Measurements from ENCODE around the gene SLC35F3. TPM values are rescaled to one million over a fixed set of nuclear protein-coding genes. Genes with fewer than 3 reads are reported as not detected.

Gene SLC35F3
- polyA plus RNA-seq, 1 donor from 2014 or later: 13.9 TPM

DNA sequence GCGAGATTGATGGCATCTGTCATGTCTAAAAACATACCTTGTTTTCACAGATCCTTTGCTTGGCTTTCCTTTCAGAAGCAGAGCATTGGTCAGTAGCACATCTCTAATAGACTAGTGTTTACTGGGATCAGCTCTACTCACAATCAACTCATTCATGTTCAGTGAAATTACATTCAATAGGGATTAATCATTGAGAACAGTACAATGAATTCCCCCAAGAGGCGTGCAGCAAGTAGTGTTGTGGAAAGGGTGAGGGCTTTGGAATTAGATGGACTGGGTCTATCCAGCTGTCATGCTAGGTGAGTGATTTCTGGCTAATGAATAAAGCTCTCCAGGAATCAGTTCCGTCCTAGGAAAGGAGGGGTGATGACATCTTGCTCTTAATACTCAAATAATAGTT, 313.6 kb downstream of the SLC35F3 start:
- no peaks in the 10 kb centered on the region for H3K9me2 ChIP-seq (ENCODE audit: insufficient read depth, low read length)
- peaks cover 34% of the 10 kb centered on the region for H3K27me3 ChIP-seq (ENCODE audit: insufficient read depth, low read depth, low read length)
- no peak for TF ChIP-seq SMC3 (conservative IDR thresholded peaks at IDR 0.05; ENCODE audit: poor library complexity)
- TF ChIP-seq EP300 (conservative IDR thresholded peaks at IDR 0.05; ENCODE audit: poor library complexity, severe bottlenecking): no peak
- no peak for TF ChIP-seq RAD21 (conservative IDR thresholded peaks at IDR 0.05)
- TF ChIP-seq CTCF (IDR thresholded peaks at IDR 0.05; ENCODE audit: poor library complexity, severe bottlenecking): no peak
- no peak for TF ChIP-seq REST (IDR thresholded peaks at IDR 0.05; ENCODE audit: borderline replicate concordance)
- no peak for TF ChIP-seq MXI1 (conservative IDR thresholded peaks at IDR 0.05; ENCODE audit: poor library complexity, severe bottlenecking)
- no peak for TF ChIP-seq POLR2AphosphoS5 (IDR thresholded peaks at IDR 0.05)
- TF ChIP-seq EZH2 (IDR thresholded peaks at IDR 0.05; ENCODE audit: borderline replicate concordance, insufficient read depth, low read length, poor library complexity, severe bottlenecking): no peak
- TF ChIP-seq TAF1 (IDR thresholded peaks at IDR 0.05; ENCODE audit: low read depth): no peak
- H3K79me2 ChIP-seq (replicated peaks; ENCODE audit: insufficient read depth, low read length): no peaks in the 10 kb centered on the region
- no peaks in the 10 kb centered on the region for H4K20me1 ChIP-seq (ENCODE audit: insufficient read depth)
- H3F3A ChIP-seq (ENCODE audit: insufficient read depth, low read length, poor library complexity, severe bottlenecking): no peaks in the 10 kb centered on the region
- H3K4me2 ChIP-seq (ENCODE audit: low read length): no peak overlapping the region
- H3K27ac ChIP-seq (ENCODE audit: low read length): no peak overlapping the region
- H3K4me3 ChIP-seq (ENCODE audit: low read length): no peak overlapping the region
- no peaks in the 10 kb centered on the region for H3K9me3 ChIP-seq (ENCODE audit: low read length)
- H3K9ac ChIP-seq (ENCODE audit: low read length): no peak overlapping the region
- H2AFZ ChIP-seq (ENCODE audit: low read depth, low read length): no peak overlapping the region
- H3K36me3 ChIP-seq (ENCODE audit: insufficient read depth, low read length): no peaks in the 10 kb centered on the region

GRCh38 chr1:234219711-234220110, 315.2 kb downstream of the SLC35F3 start:
- Histone ChIP-seq H3K4me3 (ENCODE audit: low read length) (no peak overlapping the region), H3K79me2 (replicated peaks; ENCODE audit: insufficient read depth, low read length) (no peaks in the 10 kb centered on the region), H3K4me2 (ENCODE audit: low read length) (no peak overlapping the region), H3F3A (ENCODE audit: insufficient read depth, low read length, poor library complexity, severe bottlenecking) (no peaks in the 10 kb centered on the region), H2AFZ (ENCODE audit: low read depth, low read length) (no peak overlapping the region), H3K9me2 (ENCODE audit: insufficient read depth, low read length) (no peaks in the 10 kb centered on the region), H4K20me1 (ENCODE audit: insufficient read depth) (no peaks in the 10 kb centered on the region), H3K27me3 (ENCODE audit: insufficient read depth, low read depth, low read length) (peaks cover 18% of the 10 kb centered on the region), H3K9me3 (ENCODE audit: low read length) (no peaks in the 10 kb centered on the region), H3K27ac (ENCODE audit: low read length) (no peak overlapping the region), H3K36me3 (ENCODE audit: insufficient read depth, low read length) (no peaks in the 10 kb centered on the region), H3K9ac (ENCODE audit: low read length) (no peak overlapping the region)
- TF ChIP-seq EP300 (conservative IDR thresholded peaks at IDR 0.05; ENCODE audit: poor library complexity, severe bottlenecking) (no peak), MXI1 (conservative IDR thresholded peaks at IDR 0.05; ENCODE audit: poor library complexity, severe bottlenecking) (no peak), POLR2AphosphoS5 (IDR thresholded peaks at IDR 0.05) (no peak), SMC3 (conservative IDR thresholded peaks at IDR 0.05; ENCODE audit: poor library complexity) (no peak)
